ENCODE data around the gene SGO2. TPM values are rescaled to one million over a fixed set of nuclear protein-coding genes. Genes with fewer than 3 reads are reported as not detected.

Gene SGO2
- total and polyA plus RNA-seq, 2 of the 13 experiments (the other 11 are each of a cell fraction or from before 2014, with no cell fraction given), result 5.1 to 16.2 TPM

GRCh38 chr2:200525882-200526651, at the start of gene SGO2 (continued):
- TF ChIP-seq UBTF (CRISPR knock-in tag; IDR thresholded peaks at IDR 0.05) (peak; percentile 85), JUND (CRISPR knock-in tag; IDR thresholded peaks at IDR 0.05) (no peak), SIX1 (CRISPR knock-in tag; IDR thresholded peaks at IDR 0.05; ENCODE audit: borderline replicate concordance) (0 out of 2 replicates have a peak, but pooled peaks have one; percentile 10), ZNF552 (CRISPR knock-in tag; IDR thresholded peaks at IDR 0.05; ENCODE audit: borderline replicate concordance) (peak; percentile 88; the same call in 1 of the 2 replicates), ATRX (CRISPR knock-in tag; IDR thresholded peaks at IDR 0.05; ENCODE audit: borderline replicate concordance) (no peak), PHF20 (CRISPR knock-in tag; IDR thresholded peaks at IDR 0.05) (peak; percentile 97), MAFK (conservative IDR thresholded peaks at IDR 0.05 in 1 of 2, IDR thresholded peaks at IDR 0.05 in 1 of 2; ENCODE audit: low read length in 2 of 2) (0 out of 4 replicates have a peak, but pooled peaks of 1 of the 2 experiments have one; percentile 6), FOXA3 (CRISPR knock-in tag; IDR thresholded peaks at IDR 0.05) (peak; percentile 72), HOXA3 (CRISPR knock-in tag; IDR thresholded peaks at IDR 0.05) (peak; percentile 92), ONECUT2 (CRISPR knock-in tag; IDR thresholded peaks at IDR 0.05) (no peak), REPIN1 (CRISPR knock-in tag; IDR thresholded peaks at IDR 0.05; ENCODE audit: borderline replicate concordance, low read depth) (peak; percentile 96), AKAP8 (CRISPR knock-in tag; IDR thresholded peaks at IDR 0.05) (peak; percentile 32; the same call in 1 of the 2 replicates), ZNF383 (CRISPR knock-in tag; IDR thresholded peaks at IDR 0.05; ENCODE audit: borderline replicate concordance) (no peak), NR0B2 (CRISPR knock-in tag; IDR thresholded peaks at IDR 0.05) (0 out of 2 replicates have a peak, but pooled peaks have one; percentile 69), ZNF543 (CRISPR knock-in tag; IDR thresholded peaks at IDR 0.05) (peak; percentile 96), GPBP1L1 (CRISPR knock-in tag; IDR thresholded peaks at IDR 0.05) (no peak), RELA (CRISPR knock-in tag; IDR thresholded peaks at IDR 0.05) (no peak), ZBTB33 (CRISPR knock-in tag; IDR thresholded peaks at IDR 0.05) (peak; percentile 23; the same call in 1 of the 2 replicates)

Measured in HepG2 (cell line).